Astrocyte of the cerebellum (primary cell): Measurements from ENCODE around the gene CNTNAP2.
"Not testable (repeated sequence)": the region's sequence is repeated elsewhere in the genome, so short reads cannot be mapped to it uniquely, and the experiment has no call there.

Source experiments
- DNase-seq: peaks from one replicate; pipeline ENCODE4 v3.0.0-alpha.2; 2011; ENCODE audit warnings: low read depth
- H3K4me3 ChIP-seq: 2 replicates; pipeline ENCODE4 v1.5.1; 2011; ENCODE audit warnings: mild to moderate bottlenecking, low read depth, low read length, moderate library complexity
- in situ Hi-C: cut with HindIII; loops from 2 replicates; pipeline ENCODE4 v1.10.0; 2017; ENCODE audit warnings: low sequenced_read_pairs
- TF ChIP-seq, protein P1 (sequence below): IDR thresholded peaks from 2 replicates; pipeline ENCODE4 v1.5.1; 2012; ENCODE audit warnings: low read length, low read depth, moderate library complexity, mild to moderate bottlenecking; ENCODE audit errors: missing control alignments

Gene CNTNAP2

DNA sequence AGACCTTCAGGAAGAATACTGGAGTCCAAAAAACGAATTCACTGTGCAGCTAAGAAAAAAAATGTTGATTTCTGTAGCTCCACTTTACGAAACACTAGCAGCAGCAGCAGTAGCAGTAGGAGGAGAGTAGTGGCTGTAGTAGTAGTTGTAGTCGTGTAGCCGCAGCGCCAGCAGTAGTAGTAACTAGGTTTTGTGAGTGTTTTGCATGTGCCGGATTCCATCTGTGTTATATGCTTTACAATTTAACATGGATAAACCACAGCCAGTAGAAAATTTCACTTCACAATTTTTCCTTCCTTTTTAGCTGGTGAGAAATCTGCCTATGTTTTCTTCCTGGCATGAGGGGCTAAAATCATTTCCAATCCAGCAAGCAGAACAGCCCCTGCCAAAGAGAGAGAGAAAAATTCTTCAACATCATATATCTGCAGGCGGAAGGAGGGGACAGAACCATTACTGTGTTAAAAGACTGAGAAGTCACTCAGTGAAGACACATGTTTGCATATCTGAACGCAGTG lies 2325.6 kb downstream of the CNTNAP2 start:
- in situ Hi-C loops = no loop called here
- no peak for DNase-seq
- H3K4me3 ChIP-seq = no peak overlapping the region
- TF ChIP-seq, protein P1, sequence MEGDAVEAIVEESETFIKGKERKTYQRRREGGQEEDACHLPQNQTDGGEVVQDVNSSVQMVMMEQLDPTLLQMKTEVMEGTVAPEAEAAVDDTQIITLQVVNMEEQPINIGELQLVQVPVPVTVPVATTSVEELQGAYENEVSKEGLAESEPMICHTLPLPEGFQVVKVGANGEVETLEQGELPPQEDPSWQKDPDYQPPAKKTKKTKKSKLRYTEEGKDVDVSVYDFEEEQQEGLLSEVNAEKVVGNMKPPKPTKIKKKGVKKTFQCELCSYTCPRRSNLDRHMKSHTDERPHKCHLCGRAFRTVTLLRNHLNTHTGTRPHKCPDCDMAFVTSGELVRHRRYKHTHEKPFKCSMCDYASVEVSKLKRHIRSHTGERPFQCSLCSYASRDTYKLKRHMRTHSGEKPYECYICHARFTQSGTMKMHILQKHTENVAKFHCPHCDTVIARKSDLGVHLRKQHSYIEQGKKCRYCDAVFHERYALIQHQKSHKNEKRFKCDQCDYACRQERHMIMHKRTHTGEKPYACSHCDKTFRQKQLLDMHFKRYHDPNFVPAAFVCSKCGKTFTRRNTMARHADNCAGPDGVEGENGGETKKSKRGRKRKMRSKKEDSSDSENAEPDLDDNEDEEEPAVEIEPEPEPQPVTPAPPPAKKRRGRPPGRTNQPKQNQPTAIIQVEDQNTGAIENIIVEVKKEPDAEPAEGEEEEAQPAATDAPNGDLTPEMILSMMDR = no peak

DNA sequence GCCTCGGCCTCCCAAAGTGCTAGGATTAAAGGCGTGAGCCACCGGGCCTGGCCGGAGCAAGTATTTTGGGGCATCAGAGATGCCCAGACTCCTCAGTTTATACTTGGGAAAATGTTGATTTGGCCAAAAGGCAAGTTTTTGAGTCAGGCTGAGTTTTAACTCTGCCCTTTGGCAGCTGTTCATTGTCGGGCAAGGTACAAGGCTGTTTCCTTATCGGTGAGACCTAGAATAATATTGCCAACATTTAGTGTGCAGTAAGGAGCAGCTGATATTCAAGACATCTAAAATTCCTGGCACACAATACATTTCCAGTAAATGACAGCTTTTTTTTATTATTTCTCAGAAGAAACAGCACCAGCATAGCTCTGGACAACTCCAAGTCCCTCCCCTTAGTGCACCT lies 2326.3 kb downstream of the CNTNAP2 start:
- no peak overlapping the region for H3K4me3 ChIP-seq
- in situ Hi-C loops = no loop called here
- DNase-seq = no peak
- TF ChIP-seq, protein P1 = no peak

DNA sequence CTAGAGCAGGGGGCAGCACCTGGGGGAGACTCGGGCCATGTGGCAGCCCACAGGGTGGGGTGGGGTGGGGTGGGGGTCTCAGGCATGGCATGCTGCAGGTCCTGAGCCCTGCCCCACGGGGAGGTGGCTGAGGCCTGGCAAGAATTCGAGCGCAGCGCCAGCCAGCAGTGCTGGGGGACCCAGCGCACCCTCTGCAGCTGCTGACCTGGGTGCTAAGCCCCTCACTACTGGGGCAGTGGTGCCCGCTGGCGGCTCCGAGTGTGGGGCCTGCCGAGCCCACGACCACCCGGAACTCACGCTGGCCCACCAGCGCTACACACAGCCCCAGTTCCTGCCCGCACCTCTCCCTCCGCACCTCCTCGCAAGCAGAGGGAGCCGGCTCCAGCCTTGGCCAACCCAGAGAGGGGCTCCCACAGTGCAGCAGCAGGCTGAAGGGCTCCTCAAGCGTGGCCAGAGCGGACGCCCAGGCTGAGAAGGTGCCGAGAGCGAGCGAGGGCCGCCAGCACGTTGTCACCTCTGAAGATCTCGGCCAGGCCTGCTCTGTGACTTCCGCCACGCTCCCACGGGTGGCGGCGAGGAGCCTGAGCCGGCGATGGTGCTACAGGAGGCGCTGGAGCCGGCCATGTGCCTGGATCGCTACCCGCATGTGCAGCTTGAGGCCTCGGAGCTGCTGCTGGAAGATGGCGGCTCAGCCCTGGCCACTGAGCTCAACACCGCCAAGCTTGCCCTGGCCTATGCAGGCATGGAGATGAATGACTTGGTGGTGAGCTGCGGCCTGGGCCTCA lies 2328.9 kb downstream of the CNTNAP2 start:
- DNase-seq = no peak
- TF ChIP-seq, protein P1 = no peak
- H3K4me3 ChIP-seq = no peak overlapping the region
- in situ Hi-C loops = no loop called here

DNA sequence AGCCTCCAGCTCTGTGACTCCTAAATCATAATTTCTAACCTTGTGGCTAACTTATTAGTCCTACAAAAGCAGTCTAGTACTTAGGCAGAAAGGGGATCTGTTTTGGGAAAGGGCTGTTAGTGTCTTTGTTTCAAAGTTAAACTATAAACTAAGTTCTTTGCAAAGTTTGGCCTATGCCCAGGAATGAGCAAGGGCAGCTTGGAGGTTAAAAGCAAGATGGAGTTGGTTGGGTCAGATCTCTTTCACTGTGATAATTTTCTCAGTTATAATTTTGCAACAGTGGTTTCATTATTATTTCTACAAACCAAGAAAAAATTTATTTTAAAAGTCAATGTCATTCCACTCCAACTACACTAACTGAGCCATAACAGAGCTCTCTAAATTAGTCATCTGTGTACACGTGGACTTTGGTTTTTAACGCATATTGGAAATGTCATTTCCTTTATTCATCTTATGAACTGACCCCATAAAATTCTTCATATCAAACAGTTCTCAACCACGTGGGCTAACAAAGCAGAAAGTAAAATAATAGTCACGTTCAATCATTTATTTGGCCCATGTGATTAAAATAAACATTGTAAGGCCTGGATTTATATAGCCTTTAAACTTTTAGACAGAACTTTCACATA lies 2330.7 kb downstream of the CNTNAP2 start:
- H3K4me3 ChIP-seq = no peak overlapping the region
- DNase-seq = no peak
- in situ Hi-C loops = no loop called here
- TF ChIP-seq, protein P1 = no peak

DNA sequence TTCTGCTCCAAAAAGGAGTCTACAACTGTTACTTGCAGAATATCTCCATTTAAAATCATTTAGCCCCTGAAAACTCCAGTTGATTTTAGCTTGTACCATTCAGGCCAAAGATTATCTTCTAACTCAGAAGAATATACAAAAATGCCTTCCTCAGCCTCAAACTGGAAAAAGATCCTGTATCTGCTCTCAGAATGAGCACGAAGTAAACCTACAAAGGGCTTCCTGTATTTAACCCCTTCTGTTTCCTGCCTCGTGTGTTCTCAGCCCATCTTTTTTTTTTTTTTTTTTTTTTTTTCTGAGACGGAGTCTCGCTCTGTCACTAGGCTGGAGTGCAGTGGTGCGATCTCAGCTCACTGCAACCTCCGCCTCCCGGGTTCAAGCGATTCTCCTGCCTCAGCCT lies 2334.9 kb downstream of the CNTNAP2 start:
- DNase-seq, H3K4me3 ChIP-seq, in situ Hi-C loops: not testable (repeated sequence)

- DNase-seq = no peak
- H3K4me3 ChIP-seq = no peak overlapping the region
- in situ Hi-C loops = no loop called here
- TF ChIP-seq, protein P1 = no peak
Observed at GRCh38 chr7:148456351-148456750, 2339.8 kb downstream of the CNTNAP2 start.
